Spleen (tissue), 11 donors: ENCODE measurements around the gene CXCR4. TPM values are rescaled to one million over a fixed set of nuclear protein-coding genes. Genes with fewer than 3 reads are reported as not detected.
A peak's percentile ranks its signal among the peaks of the same experiment; 100 is the strongest.

Source experiments
- DNase-seq: peaks from one replicate; pipeline ENCODE4 v3.0.0-alpha.2; 2020
- H3K27ac ChIP-seq, 8 donors: fragments of 200-600 bp; sonication (generic) in 7 of 8; 1 replicate in 4 of 8; 2 replicates in 4 of 8; pipeline versions ENCODE4 v1.5.0 to v1.8.0; 2016 to 2021; ENCODE audit warnings: inconsistent platforms in 4 of 8, mild to moderate bottlenecking in 4 of 8, moderate library complexity in 1 of 8
- H3K27me3 ChIP-seq, 7 donors: fragments of 200-600 bp; sonication (generic) in 6 of 7; replicated peaks in 1 of 7; 1 replicate in 4 of 7; 2 replicates in 3 of 7; pipeline versions ENCODE4 v1.5.0 to v1.8.0; 2016 to 2021; ENCODE audit warnings: inconsistent platforms in 3 of 7, mild to moderate bottlenecking in 1 of 7
- H3K36me3 ChIP-seq, 6 donors: fragments of 200-600 bp; sonication (generic) in 5 of 6; 1 replicate in 4 of 6; 2 replicates in 2 of 6; pipeline versions ENCODE4 v1.5.0 to v1.8.0; 2016 to 2021; ENCODE audit warnings: inconsistent platforms in 2 of 6
- H3K4me1 ChIP-seq, 6 donors: fragments of 200-600 bp; sonication (generic) in 5 of 6; 1 replicate in 3 of 6; 2 replicates in 3 of 6; pipeline versions ENCODE4 v1.5.0 to v1.8.0; 2016 to 2021; ENCODE audit warnings: inconsistent platforms in 3 of 6
- H3K4me3 ChIP-seq, 8 donors: fragments of 200-600 bp; sonication (generic) in 7 of 8; 1 replicate in 4 of 8; 2 replicates in 4 of 8; pipeline versions ENCODE4 v1.5.0 to v1.8.0; 2016 to 2021; ENCODE audit warnings: inconsistent platforms in 4 of 8, mild to moderate bottlenecking in 4 of 8, moderate library complexity in 2 of 8
- H3K9me3 ChIP-seq, 8 donors: fragments of 200-600 bp; sonication (generic) in 7 of 8; 1 replicate in 4 of 8; 2 replicates in 4 of 8; pipeline versions ENCODE4 v1.5.0 to v1.8.0; 2016 to 2021; ENCODE audit warnings: inconsistent platforms in 4 of 8
- CTCF ChIP-seq, 11 experiments: fragments of 200-600 bp in 7 of 11; fragments of 450-650 bp in 4 of 11; sonication (generic) in 4 of 11; IDR thresholded peaks in 8 of 11; conservative IDR thresholded peaks in 3 of 11; 1 replicate in 7 of 11; 2 replicates in 4 of 11; pipeline versions ENCODE4 v1.4.0 to v1.8.0; 2016 to 2021; ENCODE audit warnings: antibody characterized with exemption in 11 of 11, inconsistent platforms in 4 of 11, mild to moderate bottlenecking in 1 of 11
- POLR2A ChIP-seq, 3 donors: fragments of 450-650 bp; IDR thresholded peaks; one replicate each; pipeline ENCODE4 v1.5.1; 2017; ENCODE audit warnings: antibody characterized with exemption in 3 of 3, mild to moderate bottlenecking in 1 of 3
- POLR2AphosphoS5 ChIP-seq, 3 donors: sonication (generic); formaldehyde crosslinking; IDR thresholded peaks; one replicate each; pipeline ENCODE4 v1.5.1; 2017; ENCODE audit warnings: antibody characterized with exemption in 3 of 3
- WGBS, 5 donors: extraction: QIAGEN DNeasy Blood & Tissue Kit in 3 of 5; methylation state at CpG; one replicate each; pipeline versions ENCODE4 v1.1.5 to v1.1.7; 2013 to 2018; 5-methylcytosine and 5-hydroxymethylcytosine counted together
- intact Hi-C: fragments of 100-400 bp; cut with DNase I; formaldehyde crosslinking; loops from one replicate; pipeline ENCODE4 v1.15.0; 2023; ENCODE audit warnings: low total_unique reads
- polyA plus RNA-seq, 3 donors: library from polyadenylated mRNA; stranded (reverse); fragments of 200-250 nt; gene quantifications; one replicate each; pipeline ENCODE4 v1.2.1, GENCODE V29; 2013
- total RNA-seq, 7 donors: library from RNA; depleted of rRNA in 3 of 7; stranded (reverse); fragments of >200 nt in 3 of 7; fragmentation: NEBNext Ultra II Directional in 4 of 7; extraction: Animal tissue kit (Norgen Biotek cat#: 25700) in 4 of 7; gene quantifications; one replicate each; pipeline versions ENCODE4 v1.1.0 to v1.2.1, GENCODE V29; 2016 to 2021
- donor health status: healthy with polysubstance abuse.
- donor health status: DM: no; HTN: no; CAD: no; lungs with moderate emphysema.
- donor health status: DM: no; HTN: no; CAD: no.
- donor health status: Bipolar disorder and iron deficiency.
- donor health status: healthy.
- donor health status: DM: no; HTN: no; CAD: no.
- donor health status: DM: yes; HTN: yes; CAD: no.

CXCR4 gene
- total and polyA plus RNA-seq, 10 donors = 204 to 626 (median 310) TPM

GRCh38 chr2:136107051-136108033, 10.6 kb downstream of the CXCR4 start:
- H3K4me3 ChIP-seq = no peak overlapping the region
- no peaks in the 10 kb centered on the region for H3K27me3 ChIP-seq
- intact Hi-C loops = no loop called here
- no peak for DNase-seq
- no peaks in the 10 kb centered on the region for H3K9me3 ChIP-seq
- WGBS, 5 donors = 63 to 77% (median 71%) methylated on average over 6 of the region's 6 CpGs
- H3K4me1 ChIP-seq = peaks cover 0 to 52% (median 14%) of the 10 kb centered on the region in 6 donors
- no peak for TF ChIP-seq POLR2AphosphoS5 (IDR thresholded peaks at IDR 0.05)
- TF ChIP-seq CTCF (IDR thresholded peaks at IDR 0.05 in 8 of 11, conservative IDR thresholded peaks at IDR 0.05 in 3 of 11) = no peak
- TF ChIP-seq POLR2A (IDR thresholded peaks at IDR 0.05) = no peak
- H3K27ac ChIP-seq = peak overlapping the region in 3 of 8 donors; percentile 15 to 21 (median 19)
- no peaks in the 10 kb centered on the region for H3K36me3 ChIP-seq

- DNase-seq = no peak
- H3K27ac ChIP-seq = peak overlapping the region in 3 of 8 donors; percentile 10 to 21 (median 19)
- H3K9me3 ChIP-seq = no peaks in the 10 kb centered on the region
- H3K27me3 ChIP-seq = no peaks in the 10 kb centered on the region
- H3K4me3 ChIP-seq = no peak overlapping the region
- TF ChIP-seq CTCF (IDR thresholded peaks at IDR 0.05 in 8 of 11, conservative IDR thresholded peaks at IDR 0.05 in 3 of 11) (no peak), POLR2A (IDR thresholded peaks at IDR 0.05) (no peak), POLR2AphosphoS5 (IDR thresholded peaks at IDR 0.05) (no peak)
- intact Hi-C loops = no loop called here
- no peaks in the 10 kb centered on the region for H3K36me3 ChIP-seq
- peaks cover 0 to 44% (median 8%) of the 10 kb centered on the region in 6 donors for H3K4me1 ChIP-seq
- 67 to 80% (median 71%) methylated on average over 7 of the region's 7 CpGs for WGBS, 5 donors
These were observed 11.4 kb downstream of the CXCR4 start for GRCh38 chr2:136106505-136106904.

- DNase-seq = no peak
- Histone ChIP-seq H3K4me3 (no peak overlapping the region), H3K4me1 (peaks cover 0 to 29% (median 3%) of the 10 kb centered on the region in 6 donors), H3K27me3 (no peaks in the 10 kb centered on the region), H3K9me3 (no peaks in the 10 kb centered on the region), H3K36me3 (no peaks in the 10 kb centered on the region), H3K27ac (no peak overlapping the region)
- TF ChIP-seq POLR2A (IDR thresholded peaks at IDR 0.05) (no peak), CTCF (IDR thresholded peaks at IDR 0.05 in 8 of 11, conservative IDR thresholded peaks at IDR 0.05 in 3 of 11) (no peak), POLR2AphosphoS5 (IDR thresholded peaks at IDR 0.05) (no peak)
- intact Hi-C loops = no loop called here
- WGBS, 5 donors = 71 to 94% (median 85%) methylated on average over 3 of the region's 3 CpGs
These were observed 13.0 kb downstream of the CXCR4 start for GRCh38 chr2:136104977-136105376.

- DNase-seq = no peak
- intact Hi-C loops = no loop called here
- 72 to 86% (median 78%) methylated on average over 2 of the region's 2 CpGs for WGBS, 5 donors
- Histone ChIP-seq H3K9me3 (no peaks in the 10 kb centered on the region), H3K4me3 (no peak overlapping the region), H3K4me1 (peaks cover 0 to under 1% (median 0%) of the 10 kb centered on the region in 6 donors), H3K36me3 (no peaks in the 10 kb centered on the region), H3K27me3 (no peaks in the 10 kb centered on the region), H3K27ac (no peak overlapping the region)
- no peak for TF ChIP-seq POLR2A (IDR thresholded peaks at IDR 0.05)
- no peak for TF ChIP-seq POLR2AphosphoS5 (IDR thresholded peaks at IDR 0.05)
- TF ChIP-seq CTCF (IDR thresholded peaks at IDR 0.05 in 8 of 11, conservative IDR thresholded peaks at IDR 0.05 in 3 of 11) = no peak
These were observed 16.9 kb downstream of the CXCR4 start for GRCh38 chr2:136101042-136101441.
